Endothelial cell of umbilical vein (primary cell): ENCODE results near the gene DGKD.

Experiments used
- CTCF ChIP-seq, 2 donors: IDR thresholded peaks; 1 replicate in 1 of 2; 2 replicates in 1 of 2; pipeline ENCODE4 v1.5.1; 2011; ENCODE audit warnings: low read length in 2 of 2, mild to moderate bottlenecking in 2 of 2, moderate library complexity in 2 of 2, control low read depth in 1 of 2, inconsistent platforms in 1 of 2, low read depth in 1 of 2; ENCODE audit not compliant: insufficient read depth in 1 of 2; ENCODE audit errors: extremely low read depth in 1 of 2
- EZH2 ChIP-seq: IDR thresholded peaks from 2 replicates; pipeline ENCODE4 v1.6.1; 2012; ENCODE audit warnings: borderline replicate concordance, low read depth, mild to moderate bottlenecking, moderate library complexity, low read length, inconsistent platforms; ENCODE audit not compliant: severe bottlenecking
- FOS ChIP-seq: IDR thresholded peaks from 2 replicates; pipeline ENCODE4 v1.6.1; 2011; ENCODE audit warnings: mild to moderate bottlenecking, low read length, moderate library complexity, borderline replicate concordance; ENCODE audit not compliant: insufficient read depth
- GATA2 ChIP-seq: IDR thresholded peaks from 2 replicates; pipeline ENCODE4 v1.7.0; 2011; ENCODE audit warnings: low read depth, mild to moderate bottlenecking, moderate library complexity, mixed read lengths, low read length; ENCODE audit not compliant: insufficient read length, insufficient read depth
- JUN ChIP-seq: IDR thresholded peaks from 2 replicates; pipeline ENCODE4 v1.6.1; 2011; ENCODE audit warnings: borderline replicate concordance, low read depth; ENCODE audit not compliant: insufficient read length, insufficient read depth
- MYC ChIP-seq: IDR thresholded peaks from one replicate; pipeline ENCODE4 v1.6.1; 2011; ENCODE audit warnings: mild to moderate bottlenecking, low read depth, low read length
- POLR2A ChIP-seq: IDR thresholded peaks from 2 replicates; pipeline ENCODE4 v1.6.1; 2012; ENCODE audit warnings: low read depth, mild to moderate bottlenecking, control low read depth, low read length
- POLR2AphosphoS5 ChIP-seq: IDR thresholded peaks from 2 replicates; pipeline ENCODE4 v1.6.1; 2012; ENCODE audit warnings: low read depth, mild to moderate bottlenecking, control low read depth, low read length, moderate library complexity; ENCODE audit not compliant: insufficient read depth
- TF ChIP-seq, protein P1 (sequence below): IDR thresholded peaks from 2 replicates; pipeline ENCODE4 v1.6.1; 2011; ENCODE audit not compliant: insufficient read depth, insufficient read length

- TF ChIP-seq CTCF (IDR thresholded peaks at IDR 0.05; ENCODE audit: extremely low read depth in 1 of 2, insufficient read depth in 1 of 2, low read depth in 1 of 2, low read length in 2 of 2): no peak
- TF ChIP-seq EZH2: no peak
- TF ChIP-seq POLR2A: no peak
- TF ChIP-seq, protein P1, sequence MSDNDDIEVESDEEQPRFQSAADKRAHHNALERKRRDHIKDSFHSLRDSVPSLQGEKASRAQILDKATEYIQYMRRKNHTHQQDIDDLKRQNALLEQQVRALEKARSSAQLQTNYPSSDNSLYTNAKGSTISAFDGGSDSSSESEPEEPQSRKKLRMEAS: no peak
- no peak for TF ChIP-seq POLR2AphosphoS5
- TF ChIP-seq MYC: no peak
- no peak for TF ChIP-seq GATA2
- no peak for TF ChIP-seq JUN
- TF ChIP-seq FOS: no peak
These were observed 1.1 kb upstream of the DGKD start for GRCh38 chr2:233353101-233353768.
